Spleen (tissue), 7 donors: Measurements from ENCODE around the gene TAF11L12.
"Not testable (repeated sequence)": the region's sequence is repeated elsewhere in the genome, so short reads cannot be mapped to it uniquely, and the experiment has no call there.

Experiments used
- CTCF ChIP-seq, 11 experiments: fragments of 200-600 bp in 7 of 11; fragments of 450-650 bp in 4 of 11; sonication (generic) in 4 of 11; IDR thresholded peaks in 8 of 11; conservative IDR thresholded peaks in 3 of 11; 1 replicate in 7 of 11; 2 replicates in 4 of 11; pipeline versions ENCODE4 v1.4.0 to v1.8.0; 2016 to 2021; ENCODE audit warnings: antibody characterized with exemption in 11 of 11, inconsistent platforms in 4 of 11, mild to moderate bottlenecking in 1 of 11
- POLR2A ChIP-seq, 3 donors: fragments of 450-650 bp; IDR thresholded peaks; one replicate each; pipeline ENCODE4 v1.5.1; 2017; ENCODE audit warnings: antibody characterized with exemption in 3 of 3, mild to moderate bottlenecking in 1 of 3
- POLR2AphosphoS5 ChIP-seq, 3 donors: sonication (generic); formaldehyde crosslinking; IDR thresholded peaks; one replicate each; pipeline ENCODE4 v1.5.1; 2017; ENCODE audit warnings: antibody characterized with exemption in 3 of 3
- donor health status: DM: no; HTN: no; CAD: no; lungs with moderate emphysema.
- donor health status: DM: no; HTN: no; CAD: no.
- donor health status: DM: no; HTN: no; CAD: no.

GRCh38 chr5:17607461-17607860, 2.7 kb upstream of the TAF11L12 start:
- TF ChIP-seq CTCF (IDR thresholded peaks at IDR 0.05 in 8 of 11, conservative IDR thresholded peaks at IDR 0.05 in 3 of 11); POLR2A (IDR thresholded peaks at IDR 0.05); POLR2AphosphoS5 (IDR thresholded peaks at IDR 0.05): not testable (repeated sequence)
